GM19395 (cell line): ENCODE data around the gene KIF5A.

Experiments used
- ATAC-seq: cut with Tn5 transposase; IDR thresholded peaks from one replicate; pipeline ENCODE4 v1.9.1; 2021; ENCODE audit warnings: mild to moderate bottlenecking, moderate library complexity; ENCODE audit not compliant: unreplicated experiment

KIF5A gene

GRCh38 chr12:57604992-57605810 lies 55.4 kb downstream of the KIF5A start:
- ATAC-seq, result peak; percentile 34

GRCh38 chr12:57605811-57606311 lies 56.0 kb downstream of the KIF5A start:
- ATAC-seq, result no peak

- no peak for ATAC-seq
Observed at GRCh38 chr12:57606399-57606798, 56.6 kb downstream of the KIF5A start.

GRCh38 chr12:57606821-57607220 lies 57.0 kb downstream of the KIF5A start:
- ATAC-seq, result no peak

- no peak for ATAC-seq
Observed at GRCh38 chr12:57607958-57608663, 58.3 kb downstream of the KIF5A start.

GRCh38 chr12:57609101-57609780 lies 59.4 kb downstream of the KIF5A start:
- ATAC-seq, result no peak

GRCh38 chr12:57609781-57610553 lies 60.1 kb downstream of the KIF5A start:
- no peak for ATAC-seq

- no peak for ATAC-seq
Observed at GRCh38 chr12:57610554-57611107, 60.8 kb downstream of the KIF5A start.

- peak; percentile 58 for ATAC-seq
Observed at GRCh38 chr12:57611108-57611826, 61.4 kb downstream of the KIF5A start, which contains the start of gene ARHGEF25. Gene ARHGEF25 (plus strand): TSS chr12:57611435. CDS start chr12:57611895, 460 bp downstream.

- no peak for ATAC-seq
Observed at GRCh38 chr12:57611827-57612710, 62.2 kb downstream of the KIF5A start.

- no peak for ATAC-seq
Observed at GRCh38 chr12:57612711-57613426, 63.0 kb downstream of the KIF5A start.

- ATAC-seq, result no peak
Observed at GRCh38 chr12:57613427-57614109, 63.7 kb downstream of the KIF5A start.

GRCh38 chr12:57614178-57614947 lies 64.5 kb downstream of the KIF5A start:
- peak; percentile 69 for ATAC-seq

- ATAC-seq, result no peak
Observed at GRCh38 chr12:57614948-57615500, 65.2 kb downstream of the KIF5A start.

GRCh38 chr12:57615637-57616036 lies 65.8 kb downstream of the KIF5A start:
- no peak for ATAC-seq

GRCh38 chr12:57616383-57617101 lies 66.7 kb downstream of the KIF5A start:
- ATAC-seq, result no peak
